Measurements from ENCODE around the gene SMYD5. TPM values are rescaled to one million over a fixed set of nuclear protein-coding genes. Genes with fewer than 3 reads are reported as not detected.

SMYD5 gene
- polyA plus RNA-seq, 1 of the 3 experiments (the other 2 are of a cell fraction), result 21.4 TPM

- H2AFZ ChIP-seq (ENCODE audit: low read depth), result no peak overlapping the region
- H3K79me2 ChIP-seq (ENCODE audit: insufficient read depth), result peaks cover 90% of the 10 kb centered on the region
- no peak for TF ChIP-seq USF2 (IDR thresholded peaks at IDR 0.05; ENCODE audit: borderline replicate concordance, low read depth, low read length)
- TF ChIP-seq CTCF (IDR thresholded peaks at IDR 0.05), result no peak
- TF ChIP-seq FOSL2 (IDR thresholded peaks at IDR 0.05; ENCODE audit: borderline replicate concordance, low read depth), result no peak
- no peak for TF ChIP-seq RXRA (IDR thresholded peaks at IDR 0.05; ENCODE audit: borderline replicate concordance, low read depth)
- TF ChIP-seq TCF12 (IDR thresholded peaks at IDR 0.05), result no peak
- TF ChIP-seq FOXM1 (IDR thresholded peaks at IDR 0.05; ENCODE audit: low read depth), result no peak
- no peak for TF ChIP-seq NFIC (IDR thresholded peaks at IDR 0.05; ENCODE audit: borderline replicate concordance)
- no peak for TF ChIP-seq EP300 (IDR thresholded peaks at IDR 0.05; ENCODE audit: borderline replicate concordance in 1 of 2, low read depth in 1 of 2, low read length in 1 of 2)
- no peak for TF ChIP-seq MXI1 (IDR thresholded peaks at IDR 0.05; ENCODE audit: low read depth, low read length)
- TF ChIP-seq REST (IDR thresholded peaks at IDR 0.05; ENCODE audit: low read depth, low read length), result no peak
- no peak for TF ChIP-seq JUND (IDR thresholded peaks at IDR 0.05)
- no peak for TF ChIP-seq RCOR1 (IDR thresholded peaks at IDR 0.05; ENCODE audit: low read length)
- H3K9me3 ChIP-seq, result no peaks in the 10 kb centered on the region
- H3K27ac ChIP-seq (ENCODE audit: low read depth in 2 of 2, low read length in 1 of 2), result no peak overlapping the region
- ChIA-PET CTCF (interaction anchor here (0.9 to 1.7 kb wide), 3 partner anchors 8 to 52 kb away, joined by 3 to 5 read pairs (median 3); no protein-coding TSS in a partner anchor), POLR2A (no interaction called here)
- no peaks in the 10 kb centered on the region for H3K9me2 ChIP-seq
- H3K27me3 ChIP-seq (ENCODE audit: insufficient read depth), result no peaks in the 10 kb centered on the region
- peaks cover 9% of the 10 kb centered on the region for H3F3A ChIP-seq (replicated peaks; ENCODE audit: insufficient read depth)
- peaks cover 38 to 46% of the 10 kb centered on the region in 2 experiments for H3K36me3 ChIP-seq (replicated peaks in 1 of 2; ENCODE audit: control insufficient read depth in 1 of 2, insufficient read depth in 2 of 2, low read length in 1 of 2)
- H3K9ac ChIP-seq, result no peak overlapping the region
- H3K4me1 ChIP-seq (ENCODE audit: control insufficient read depth in 1 of 2, insufficient read depth in 2 of 2, low read depth in 1 of 2, low read length in 1 of 2), result peaks cover 0 to 22% of the 10 kb centered on the region in 2 experiments; a peak in 3 of 4 replicates
- no peak for DNase-seq
- peaks cover 67% of the 10 kb centered on the region for H4K20me1 ChIP-seq (ENCODE audit: insufficient read depth)
- H3K4me3 ChIP-seq (ENCODE audit: low read depth in 2 of 2, low read length in 1 of 2), result no peak overlapping the region
- no peak overlapping the region for H3K4me2 ChIP-seq
- WGBS (ENCODE audit: low lambda C conversion rate), result 91% methylated on average over 3 of the region's 3 CpGs
These were observed 24.1 kb downstream of the SMYD5 start for GRCh38 chr2:73238149-73238548.

All from SK-N-SH (cell line).